Uterus (tissue), 4 donors: Measurements from ENCODE around the gene SMAD2. TPM values are rescaled to one million over a fixed set of nuclear protein-coding genes. Genes with fewer than 3 reads are reported as not detected.
"Not testable (repeated sequence)": the region's sequence is repeated elsewhere in the genome, so short reads cannot be mapped to it uniquely, and the experiment has no call there.

Source experiments
- DNase-seq, 2 donors: peaks; one replicate each; pipeline ENCODE4 v3.0.0-alpha.2; 2019 to 2020
- H3K27ac ChIP-seq, 2 donors: fragments of 200-600 bp; sonication (generic); 1 replicate in 1 of 2; 2 replicates in 1 of 2; pipeline ENCODE4 v1.5.1; 2016 to 2018
- H3K27me3 ChIP-seq, 2 donors: fragments of 200-600 bp; sonication (generic); one replicate each; pipeline ENCODE4 v1.5.1; 2018 to 2019; ENCODE audit warnings: control low read depth in 1 of 2
- H3K36me3 ChIP-seq, 2 donors: fragments of 200-600 bp; sonication (generic); one replicate each; pipeline ENCODE4 v1.5.1; 2019; ENCODE audit warnings: control low read depth in 1 of 2
- H3K4me1 ChIP-seq, 2 donors: fragments of 200-600 bp; sonication (generic); one replicate each; pipeline ENCODE4 v1.5.1; 2018 to 2019; ENCODE audit warnings: control low read depth in 1 of 2
- H3K4me3 ChIP-seq, 2 donors: fragments of 200-600 bp; sonication (generic); 1 replicate in 1 of 2; 2 replicates in 1 of 2; pipeline ENCODE4 v1.5.1; 2018 to 2019; ENCODE audit warnings: mild to moderate bottlenecking in 1 of 2
- H3K9me3 ChIP-seq, 2 donors: fragments of 200-600 bp; sonication (generic); one replicate each; pipeline ENCODE4 v1.5.1; 2019; ENCODE audit warnings: control low read depth in 1 of 2
- CTCF ChIP-seq, 4 experiments: fragments of 200-600 bp in 2 of 4; fragments of 450-650 bp in 2 of 4; sonication (generic) in 2 of 4; IDR thresholded peaks; one replicate each; pipeline ENCODE4 v1.5.1; 2016 to 2019; ENCODE audit warnings: antibody characterized with exemption in 4 of 4, mild to moderate bottlenecking in 2 of 4, moderate library complexity in 1 of 4
- POLR2A ChIP-seq, 2 donors: fragments of 450-650 bp; IDR thresholded peaks; one replicate each; pipeline ENCODE4 v1.6.1; 2016; ENCODE audit warnings: antibody characterized with exemption in 2 of 2, mild to moderate bottlenecking in 1 of 2, moderate library complexity in 1 of 2
- intact Hi-C: fragments of 100-400 bp; cut with DNase I; formaldehyde crosslinking; loops from one replicate; pipeline ENCODE4 v1.15.1; 2023; ENCODE audit warnings: low total_unique reads
- small RNA-seq: library from RNA; depleted of rRNA; stranded (forward); fragments of <200 nt; gene quantifications from one replicate; pipeline ENCODE3, GENCODE V24; 2016
- total RNA-seq, 4 donors: library from RNA; depleted of rRNA in 3 of 4; stranded (reverse); fragments of >200 nt in 3 of 4; gene quantifications; one replicate each; pipeline versions ENCODE4 v1.1.0 to v1.2.4, GENCODE V29; 2014 to 2023
- donor health status: DM: yes; HTN: yes; CAD: no.

SMAD2 gene
- total RNA-seq, 4 donors from 2014 or later = 107 to 237 (median 142) TPM

GRCh38 chr18:47771922-47772321, 158.5 kb downstream of the SMAD2 start:
- Histone ChIP-seq H3K4me3 (no peak overlapping the region), H3K27ac (no peak overlapping the region), H3K9me3 (no peaks in the 10 kb centered on the region), H3K27me3 (no peaks in the 10 kb centered on the region), H3K36me3 (no peaks in the 10 kb centered on the region), H3K4me1 (no peaks in the 10 kb centered on the region)
- DNase-seq = no peak
- TF ChIP-seq POLR2A (IDR thresholded peaks at IDR 0.05) = no peak
- TF ChIP-seq CTCF (IDR thresholded peaks at IDR 0.05) = no peak
- intact Hi-C loops = no loop called here

DNA sequence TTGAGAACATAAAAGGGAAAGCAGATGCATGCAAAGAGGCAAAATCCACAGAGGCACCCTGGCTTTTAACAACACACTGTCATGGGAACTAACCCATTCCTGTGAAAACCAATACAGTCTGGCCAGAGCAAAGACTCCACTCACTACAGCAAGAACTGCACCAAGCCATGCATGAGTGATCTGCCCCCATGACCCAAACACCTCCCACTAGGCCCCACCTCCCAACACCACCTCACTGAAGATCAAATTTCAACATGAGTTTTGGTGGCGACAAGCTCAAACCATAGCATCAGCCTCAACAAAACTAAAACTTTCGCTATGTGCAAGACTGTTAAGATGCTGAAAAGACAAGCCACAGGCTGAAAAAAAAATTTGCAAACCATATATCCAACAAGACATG, 162.8 kb downstream of the SMAD2 start:
- H3K36me3 ChIP-seq = no peaks in the 10 kb centered on the region
- H3K4me3 ChIP-seq = no peak overlapping the region
- TF ChIP-seq POLR2A (IDR thresholded peaks at IDR 0.05) (no peak), CTCF (IDR thresholded peaks at IDR 0.05) (no peak)
- intact Hi-C loops = no loop called here
- no peaks in the 10 kb centered on the region for H3K27me3 ChIP-seq
- H3K4me1 ChIP-seq = no peaks in the 10 kb centered on the region
- DNase-seq = no peak
- H3K27ac ChIP-seq = no peak overlapping the region
- no peaks in the 10 kb centered on the region for H3K9me3 ChIP-seq

DNA sequence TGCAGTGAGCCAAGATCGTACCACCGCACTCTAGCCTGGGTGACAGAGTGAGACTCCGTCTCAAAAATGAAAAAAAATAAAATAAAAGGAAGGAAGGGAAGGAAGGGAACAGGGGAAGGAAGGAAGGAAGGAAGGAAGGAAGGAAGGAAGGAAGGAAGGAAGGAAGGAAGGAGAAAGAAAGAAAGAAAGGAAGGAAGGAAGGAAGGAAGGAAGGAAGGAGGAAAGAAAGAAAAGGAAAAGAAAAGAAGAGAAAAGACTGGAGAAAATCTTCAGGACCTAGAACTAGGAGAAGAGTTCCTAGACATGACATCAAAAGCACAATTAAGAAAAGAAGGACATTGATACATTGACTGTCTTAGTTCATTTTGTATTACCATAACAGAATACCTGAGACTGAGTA, 163.3 kb downstream of the SMAD2 start:
- not testable (repeated sequence) for H3K4me3 ChIP-seq

More for the DNA sequence above, 163.3 kb downstream of the SMAD2 start:
- H3K27me3 ChIP-seq, H3K27ac ChIP-seq, H3K36me3 ChIP-seq, H3K9me3 ChIP-seq, H3K4me1 ChIP-seq, DNase-seq, intact Hi-C loops: not testable (repeated sequence)

Small RNA genes within 50 kb of the gene (small RNA-seq; reads per million reads assigned to genes)
- gene AC120349.2 = not detected
- gene MTCO2P2 = not detected
